M059J (cell line): ENCODE data around the gene CD36. TPM values are rescaled to one million over a fixed set of nuclear protein-coding genes. Genes with fewer than 3 reads are reported as not detected.

Experiments used
- DNase-seq: peaks from one replicate; pipeline ENCODE4 v3.0.0-alpha.2; 2012; ENCODE audit warnings: low read depth
- total RNA-seq: library from RNA; depleted of rRNA; stranded (reverse); fragments of >200 nt; shearing (Covaris generic); gene quantifications from 2 replicates; pipeline ENCODE4 v1.2.3, GENCODE V29; 2014

The CD36 gene
- total RNA-seq, 1 experiment from 2014 or later: 9.4 TPM

DNA sequence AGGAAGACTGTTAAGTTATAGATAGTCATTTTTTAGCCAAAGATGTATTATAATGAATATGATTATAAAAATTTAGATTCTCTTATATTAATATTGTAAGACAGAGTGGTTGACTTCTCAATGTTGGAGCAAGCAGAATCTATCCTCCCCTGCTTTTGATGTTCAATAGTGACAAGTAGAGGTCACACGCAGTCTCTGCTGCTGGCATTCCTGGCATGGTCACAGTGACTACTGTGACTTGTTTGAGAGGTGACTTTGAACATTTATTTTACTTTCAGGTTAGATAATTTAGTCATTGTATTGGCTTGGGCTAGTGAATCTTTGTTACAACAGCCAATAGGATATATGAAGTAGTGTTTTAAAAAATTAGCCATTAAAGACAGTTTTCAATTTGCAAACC, 13.7 kb upstream of the CD36 start:
- DNase-seq: no peak

- no peak for DNase-seq
Observed at GRCh38 chr7:80629023-80629422, 9.4 kb upstream of the CD36 start.

GRCh38 chr7:80630608-80631405, 7.6 kb upstream of the CD36 start:
- DNase-seq: peak; percentile 69

GRCh38 chr7:80631421-80631820, 7.0 kb upstream of the CD36 start:
- no peak for DNase-seq

- DNase-seq: no peak
Observed at GRCh38 chr7:80632139-80632538, 6.3 kb upstream of the CD36 start.

- DNase-seq: no peak
Observed at GRCh38 chr7:80632819-80633218, 5.6 kb upstream of the CD36 start.

- peak; percentile 78 for DNase-seq
Observed at GRCh38 chr7:80634505-80634904, 3.9 kb upstream of the CD36 start.

GRCh38 chr7:80635533-80635932, 2.9 kb upstream of the CD36 start:
- DNase-seq: no peak

DNA sequence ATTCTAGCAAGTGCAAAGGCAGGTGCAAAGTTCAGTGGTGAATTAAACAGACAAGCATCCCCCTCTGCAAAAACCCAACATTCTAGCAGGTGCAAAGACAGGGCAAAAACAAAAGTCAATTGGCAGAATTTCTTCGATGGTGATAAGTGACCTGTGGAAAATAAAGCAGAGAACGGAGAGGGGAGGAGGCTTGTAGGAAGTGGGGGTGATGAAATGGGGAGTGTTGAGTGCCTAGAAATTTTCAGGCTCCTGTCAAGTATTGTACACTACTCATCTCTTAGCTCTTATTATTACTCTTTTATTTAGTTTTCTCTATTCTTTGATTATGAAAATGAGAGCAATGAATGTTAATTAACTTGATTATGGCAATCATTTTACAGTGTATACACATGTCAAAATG, 2.4 kb upstream of the CD36 start:
- DNase-seq: no peak

DNA sequence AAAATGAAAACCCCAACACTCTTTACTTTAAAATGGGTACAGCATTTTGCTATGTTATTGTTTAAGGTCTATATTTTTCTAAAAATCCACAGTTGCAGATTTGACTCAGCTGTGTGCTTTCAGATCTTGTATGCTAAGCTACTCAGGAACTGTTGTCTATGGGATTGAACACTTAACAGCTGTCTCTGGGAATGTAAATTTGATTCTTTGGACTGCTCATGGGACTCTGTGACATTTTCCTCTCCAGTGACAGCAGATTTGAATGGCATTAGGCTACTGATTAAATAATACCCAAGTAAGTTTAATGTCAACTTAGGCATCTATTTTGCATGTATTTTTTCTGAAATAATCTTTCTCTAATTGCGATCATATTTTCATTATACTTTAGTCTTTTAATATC, 1.7 kb upstream of the CD36 start:
- no peak for DNase-seq

- DNase-seq: no peak
Observed at GRCh38 chr7:80637454-80637853, 988 bp upstream of the CD36 start.

- no peak for DNase-seq
Observed at GRCh38 chr7:80639011-80639410, 569 bp downstream of the CD36 start.

DNA sequence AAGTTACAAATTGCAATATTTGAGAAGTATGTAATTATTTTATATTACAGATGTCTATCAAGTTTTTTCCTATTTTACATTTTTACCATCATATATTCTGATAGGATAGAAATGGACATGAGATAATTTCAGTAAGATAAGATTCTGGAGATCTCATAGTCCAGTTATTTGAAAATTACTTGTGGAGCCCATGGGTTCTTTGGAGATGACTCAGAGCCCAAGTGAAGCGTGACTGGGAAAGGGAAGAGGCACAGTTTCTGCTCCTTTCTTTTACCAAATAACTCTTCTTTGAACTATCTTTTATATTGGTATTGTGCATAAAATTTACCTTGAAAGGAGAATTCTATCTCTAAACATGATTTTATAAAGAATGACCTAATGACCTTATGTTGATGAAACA, 2.4 kb downstream of the CD36 start:
- DNase-seq: peak; percentile 84

DNA sequence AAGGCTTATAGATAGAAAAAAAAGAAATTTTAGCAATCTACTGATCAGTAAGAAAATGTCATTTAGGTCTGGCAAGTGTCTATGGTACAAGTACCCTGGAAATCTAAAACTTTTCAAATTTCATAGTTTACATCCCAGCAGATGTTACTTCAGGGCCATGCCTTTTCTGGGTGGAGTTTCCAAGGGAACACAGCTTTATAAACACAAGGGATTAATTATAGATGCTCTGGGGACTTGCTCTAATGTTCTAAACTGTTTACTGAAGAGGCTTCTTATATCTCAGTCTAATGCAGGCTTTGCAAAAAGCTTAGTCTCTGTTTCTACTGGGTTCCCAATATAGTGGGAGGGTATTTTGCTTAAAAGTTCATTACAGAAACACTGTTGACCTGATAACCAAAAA, 3.1 kb downstream of the CD36 start:
- peak; percentile 34 for DNase-seq

DNA sequence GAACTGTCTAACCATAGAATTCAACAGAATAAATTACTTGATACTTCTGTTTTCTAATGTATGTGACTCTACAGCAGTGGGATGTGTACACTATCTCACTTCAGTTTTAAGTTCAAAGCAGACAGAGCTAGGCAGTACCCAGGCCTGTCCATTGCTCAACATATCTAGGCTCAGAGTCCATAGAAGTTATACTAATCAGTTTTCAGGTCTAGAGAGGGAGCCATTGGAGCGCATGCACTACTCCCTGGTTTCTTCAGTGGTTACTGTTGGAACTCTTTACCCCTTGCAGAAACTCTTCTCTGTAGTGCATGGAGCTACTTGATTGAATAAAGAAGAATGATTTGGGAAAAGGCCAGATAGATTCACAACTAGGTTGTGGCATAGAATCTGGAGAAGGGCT, 4.4 kb downstream of the CD36 start:
- peak; percentile 4 for DNase-seq

- DNase-seq: peak; percentile 40
Observed at GRCh38 chr7:80643336-80643915, 5.0 kb downstream of the CD36 start.

DNA sequence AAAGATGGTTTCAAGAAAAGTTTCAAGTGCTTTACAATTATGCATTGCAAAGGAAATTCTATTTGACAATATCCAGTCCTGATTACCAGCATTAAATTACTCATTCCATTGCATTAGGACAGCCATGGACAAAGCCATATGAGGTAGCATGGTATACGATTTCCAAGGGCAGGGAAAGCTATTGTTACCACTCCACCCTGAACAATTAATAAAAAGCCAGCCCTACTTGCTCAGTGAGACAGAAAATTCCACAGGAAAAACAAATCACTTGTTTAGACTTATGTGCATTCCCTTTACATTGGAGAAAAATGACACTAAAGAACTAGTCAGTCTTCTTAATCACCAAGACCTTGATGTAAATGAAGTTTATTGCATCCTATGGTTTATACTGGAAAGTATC, 5.6 kb downstream of the CD36 start:
- no peak for DNase-seq

DNA sequence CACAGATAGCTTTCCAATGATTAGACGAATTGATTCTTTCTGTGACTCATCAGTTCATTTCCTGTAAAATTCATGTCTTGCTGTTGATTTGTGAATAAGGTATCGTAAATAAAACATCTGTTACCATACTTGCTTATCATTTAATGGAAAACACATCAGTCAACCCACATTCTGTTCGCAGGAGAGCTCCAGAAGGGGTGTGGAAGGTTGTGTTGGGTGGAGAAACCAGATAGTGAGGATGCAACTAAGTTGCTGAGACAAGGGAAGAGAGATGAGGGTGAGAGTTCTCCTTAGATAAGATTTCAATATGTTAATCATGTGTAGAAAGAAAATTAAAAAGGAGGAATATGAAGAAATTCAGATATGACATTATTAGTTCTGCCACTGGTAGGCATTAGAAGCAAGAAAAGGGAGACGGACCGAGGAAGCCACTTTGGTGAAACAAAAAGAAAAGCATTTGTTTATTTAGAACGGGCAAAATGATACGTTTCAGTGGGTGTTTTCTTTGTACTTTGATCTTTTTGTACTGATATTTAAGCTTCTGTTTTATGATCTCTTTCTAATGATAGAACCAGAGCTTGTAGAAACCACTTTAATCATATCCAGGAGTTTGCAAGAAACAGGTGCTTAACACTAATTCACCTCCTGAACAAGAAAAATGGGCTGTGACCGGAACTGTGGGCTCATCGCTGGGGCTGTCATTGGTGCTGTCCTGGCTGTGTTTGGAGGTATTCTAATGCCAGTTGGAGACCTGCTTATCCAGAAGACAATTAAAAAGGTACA, 7.8 kb downstream of the CD36 start:
- DNase-seq: no peak

DNA sequence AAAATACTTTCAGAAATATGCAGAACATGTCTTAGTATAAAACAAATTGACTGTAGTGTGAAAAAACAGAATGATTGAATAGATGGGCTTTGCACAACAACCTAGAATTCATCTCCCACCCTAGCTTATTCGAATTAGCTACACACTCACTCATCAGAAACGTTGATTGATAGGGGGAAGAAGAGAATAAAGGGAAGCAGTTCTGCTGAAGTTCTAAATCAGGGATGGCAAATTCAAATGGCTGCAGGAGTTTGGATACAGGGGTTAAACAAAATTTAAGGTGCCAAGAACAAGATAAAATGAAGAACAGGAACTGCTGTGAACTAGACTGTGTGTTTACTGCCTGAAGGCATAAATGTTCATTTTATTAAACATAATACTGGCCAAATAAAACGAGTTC, 9.0 kb downstream of the CD36 start:
- DNase-seq: no peak

- DNase-seq: no peak
Observed at GRCh38 chr7:80648031-80648600, 9.7 kb downstream of the CD36 start.

- no peak for DNase-seq
Observed at GRCh38 chr7:80649011-80649410, 10.6 kb downstream of the CD36 start.

GRCh38 chr7:80650030-80650429, 11.6 kb downstream of the CD36 start:
- no peak for DNase-seq

DNA sequence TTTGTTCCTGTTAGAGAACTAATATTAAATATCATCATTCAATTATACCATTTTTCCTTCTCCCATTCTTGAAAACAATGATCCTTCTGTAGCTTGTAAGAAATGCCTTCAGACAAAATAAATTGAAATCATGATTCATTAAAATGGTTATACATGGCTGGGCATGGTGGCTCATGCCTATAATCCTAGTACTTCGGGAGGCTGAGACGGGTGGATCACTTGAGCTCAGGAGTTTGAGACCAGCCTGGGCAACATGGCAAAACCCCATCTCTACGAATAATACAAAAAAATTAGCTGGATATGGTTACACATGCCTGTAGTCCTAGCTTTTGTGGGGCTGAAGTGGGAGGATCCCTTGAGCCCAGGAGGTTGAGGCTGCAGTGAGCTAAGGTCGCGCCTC, 13.0 kb downstream of the CD36 start:
- DNase-seq: no peak
